Esophagus muscularis mucosa (tissue), 4 donors: ENCODE data around the gene PADI2. TPM values are rescaled to one million over a fixed set of nuclear protein-coding genes. Genes with fewer than 3 reads are reported as not detected.

Experiments used
- DNase-seq: peaks from one replicate; pipeline ENCODE4 v3.0.0-alpha.2; 2017; ENCODE audit errors: extremely low spot score
- H3K27ac ChIP-seq, 4 donors: fragments of 200-600 bp; sonication (generic); replicated peaks in 1 of 4; 1 replicate in 3 of 4; 2 replicates in 1 of 4; pipeline ENCODE4 v1.5.1; 2016 to 2019; ENCODE audit warnings: mild to moderate bottlenecking in 1 of 4
- H3K27me3 ChIP-seq, 4 donors: fragments of 200-600 bp; sonication (generic); one replicate each; pipeline versions ENCODE4 v1.5.1 to v1.6.0; 2016 to 2019
- H3K36me3 ChIP-seq, 4 donors: fragments of 200-600 bp; sonication (generic); one replicate each; pipeline ENCODE4 v1.5.1; 2016 to 2019
- H3K4me1 ChIP-seq, 4 donors: fragments of 200-600 bp; sonication (generic); one replicate each; pipeline ENCODE4 v1.5.1; 2016 to 2019
- H3K4me3 ChIP-seq, 4 donors: fragments of 200-600 bp; sonication (generic); 1 replicate in 2 of 4; 2 replicates in 2 of 4; pipeline ENCODE4 v1.5.1; 2016 to 2019; ENCODE audit warnings: mild to moderate bottlenecking in 4 of 4, moderate library complexity in 1 of 4
- H3K9me3 ChIP-seq, 4 donors: fragments of 200-600 bp; sonication (generic); 1 replicate in 3 of 4; 2 replicates in 1 of 4; pipeline ENCODE4 v1.5.1; 2016 to 2019
- CTCF ChIP-seq, 3 experiments: fragments of 200-600 bp in 2 of 3; fragments of 450-650 bp in 1 of 3; sonication (generic) in 2 of 3; IDR thresholded peaks; one replicate each; pipeline ENCODE4 v1.5.1; 2017 to 2019; ENCODE audit warnings: antibody characterized with exemption in 3 of 3, mild to moderate bottlenecking in 2 of 3, moderate library complexity in 1 of 3
- EP300 ChIP-seq: sonication (generic); formaldehyde crosslinking; IDR thresholded peaks from one replicate; pipeline ENCODE4 v1.6.1; 2017; ENCODE audit warnings: antibody characterized with exemption
- POLR2A ChIP-seq: fragments of 450-650 bp; IDR thresholded peaks from one replicate; pipeline ENCODE4 v1.6.1; 2017; ENCODE audit warnings: antibody characterized with exemption, moderate library complexity, mild to moderate bottlenecking, low read depth
- POLR2AphosphoS5 ChIP-seq, 2 donors: sonication (generic); formaldehyde crosslinking; IDR thresholded peaks; one replicate each; pipeline ENCODE4 v1.6.1; 2017; ENCODE audit warnings: antibody characterized with exemption in 2 of 2
- WGBS: methylation state at CpG from one replicate; pipeline ENCODE4 v1.1.5; 2018; 5-methylcytosine and 5-hydroxymethylcytosine counted together
- intact Hi-C: fragments of 100-400 bp; cut with DNase I; formaldehyde crosslinking; loops from one replicate; pipeline ENCODE4 v1.15.1; 2023
- total RNA-seq, 4 donors: library from RNA; depleted of rRNA; stranded (reverse); fragments of >200 nt; gene quantifications; one replicate each; pipeline versions ENCODE4 v1.1.0 to v1.2.1, GENCODE V29; 2016

Gene PADI2
- total RNA-seq, 4 donors from 2014 or later = 0.39 to 2.0 (median 0.65) TPM

DNA sequence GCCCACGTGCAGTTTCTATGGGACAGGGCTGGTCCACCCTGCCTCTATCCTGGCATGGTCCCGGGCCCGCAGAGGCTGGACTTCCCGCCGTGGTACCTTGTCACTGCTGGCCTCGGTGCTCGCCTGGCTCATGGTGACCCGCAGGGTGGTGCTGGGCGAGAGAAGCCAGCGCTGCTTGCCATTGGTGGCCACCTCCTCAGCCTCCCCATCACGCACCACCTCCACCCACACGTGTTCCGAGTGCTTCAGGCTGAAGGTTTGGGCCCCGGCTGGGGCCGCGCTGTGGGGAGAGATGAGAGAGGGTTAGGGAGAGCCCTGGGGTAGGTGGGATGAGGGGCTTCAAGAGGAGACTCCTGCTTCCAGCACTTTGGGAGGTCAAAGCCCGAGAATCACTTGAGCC, 14.5 kb downstream of the PADI2 start:
- Histone ChIP-seq H3K27me3 (peaks cover 0 to 17% (median 0%) of the 10 kb centered on the region in 4 donors), H3K4me3 (no peak overlapping the region), H3K27ac (no peak overlapping the region), H3K9me3 (no peaks in the 10 kb centered on the region), H3K4me1 (no peaks in the 10 kb centered on the region), H3K36me3 (no peaks in the 10 kb centered on the region)
- no peak for DNase-seq
- 93% methylated on average over 16 of the region's 17 CpGs for WGBS
- no peak for TF ChIP-seq POLR2AphosphoS5 (IDR thresholded peaks at IDR 0.05)
- intact Hi-C loops = no loop called here

DNA sequence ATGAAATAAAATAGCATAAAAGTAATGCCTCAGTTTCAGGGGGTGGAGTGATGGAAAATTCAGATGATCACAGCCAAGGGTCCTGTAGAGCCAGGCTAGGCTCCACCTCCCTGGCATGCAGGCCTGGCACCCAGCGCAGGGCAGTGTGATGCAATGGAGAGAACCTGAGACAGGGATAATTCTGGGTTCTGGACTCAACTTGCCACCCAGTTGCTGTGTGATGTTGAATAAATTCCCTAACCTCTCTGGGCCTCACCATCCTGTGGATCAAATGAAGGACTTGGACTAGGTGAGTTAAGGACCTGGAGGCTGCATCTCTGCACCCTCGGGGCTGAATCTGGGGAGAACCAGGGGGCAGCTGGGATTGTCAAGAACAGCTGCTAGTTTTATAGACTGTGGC, 17.0 kb downstream of the PADI2 start:
- WGBS = 60% methylated on average over 2 of the region's 2 CpGs
- Histone ChIP-seq H3K27ac (no peak overlapping the region), H3K9me3 (no peaks in the 10 kb centered on the region), H3K4me3 (no peak overlapping the region), H3K4me1 (peaks cover 0 to 15% (median 7%) of the 10 kb centered on the region in 4 donors), H3K36me3 (no peaks in the 10 kb centered on the region), H3K27me3 (peaks cover 0 to 13% (median 0%) of the 10 kb centered on the region in 4 donors)
- intact Hi-C loops = no loop called here
- no peak for DNase-seq
- TF ChIP-seq EP300 (no peak), POLR2A (no peak), POLR2AphosphoS5 (IDR thresholded peaks at IDR 0.05) (no peak), CTCF (IDR thresholded peaks at IDR 0.05) (no peak)

DNA sequence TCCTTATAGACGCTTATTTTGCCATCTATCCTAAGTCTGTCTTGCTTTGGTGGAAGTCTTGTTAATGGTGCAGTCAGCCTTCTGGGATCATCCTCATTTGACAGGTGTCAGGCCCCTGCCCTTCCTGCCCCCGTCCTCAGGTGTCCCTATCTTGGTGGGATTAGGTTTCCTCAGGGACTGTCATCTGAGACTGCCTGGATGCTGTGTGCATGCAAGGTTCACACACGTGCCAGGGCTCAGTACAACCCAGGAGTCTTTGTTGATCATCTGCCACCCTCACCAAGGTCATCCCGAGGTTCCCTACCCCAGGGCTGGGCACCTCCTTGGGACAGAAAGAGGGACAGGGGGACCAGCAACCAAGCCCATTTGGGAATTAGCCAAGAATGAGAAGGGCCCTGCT, 18.0 kb downstream of the PADI2 start:
- peaks cover 0 to 10% (median 0%) of the 10 kb centered on the region in 4 donors for H3K27me3 ChIP-seq
- H3K9me3 ChIP-seq = no peaks in the 10 kb centered on the region
- no peak for DNase-seq
- WGBS = 70% methylated on average over 4 of the region's 4 CpGs
- no peaks in the 10 kb centered on the region for H3K36me3 ChIP-seq
- no peak overlapping the region for H3K27ac ChIP-seq
- no peak for TF ChIP-seq EP300
- H3K4me3 ChIP-seq = no peak overlapping the region
- peaks cover 0 to 15% (median 7%) of the 10 kb centered on the region in 4 donors for H3K4me1 ChIP-seq
- intact Hi-C loops = no loop called here

GRCh38 chr1:17099616-17100340, 19.5 kb downstream of the PADI2 start:
- 79% methylated on average over 10 of the region's 10 CpGs for WGBS
- intact Hi-C loops = no loop called here
- peaks cover 0 to 4% (median 0%) of the 10 kb centered on the region in 4 donors for H3K27me3 ChIP-seq

DNA sequence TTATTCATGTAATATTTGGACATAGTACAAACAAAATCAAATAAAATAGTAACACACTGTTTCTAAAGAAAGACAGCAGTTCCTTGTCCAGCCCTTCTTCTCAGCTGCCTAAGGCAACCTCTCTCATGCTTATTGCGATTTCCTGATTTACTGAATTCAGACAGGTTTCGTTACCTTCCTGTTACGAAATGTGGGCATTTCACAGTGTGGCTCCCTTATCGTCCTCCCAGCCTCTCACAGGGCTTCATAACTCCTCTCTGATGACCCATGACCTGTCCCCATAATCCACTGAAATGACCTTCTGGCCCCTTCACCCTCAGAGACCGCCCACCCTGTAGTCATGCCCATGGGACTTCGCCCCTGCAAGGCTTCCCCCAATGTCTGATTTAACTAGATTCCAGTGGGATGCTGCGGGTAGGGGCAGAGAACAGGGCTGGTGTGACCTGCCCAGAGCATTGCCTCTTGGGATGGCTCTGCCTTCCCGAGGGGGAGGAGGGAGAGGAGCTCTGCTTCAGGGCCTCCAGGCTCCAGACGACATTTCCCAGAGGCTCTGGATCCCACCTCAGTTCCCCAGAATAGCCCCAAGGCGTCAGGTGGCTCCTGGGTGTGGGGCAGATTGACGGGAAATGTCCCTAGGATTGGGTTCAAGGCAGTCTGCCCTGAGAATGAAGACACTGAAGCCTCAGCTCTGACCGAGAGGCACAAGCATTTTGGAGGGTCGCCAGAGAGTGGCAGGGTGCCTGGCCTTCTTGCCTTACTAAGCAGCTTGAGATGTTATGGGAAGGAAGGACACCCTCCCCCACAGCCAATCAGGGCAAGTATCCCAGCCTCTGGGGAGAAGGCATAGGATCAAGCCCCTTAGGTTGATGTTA, 20.6 kb downstream of the PADI2 start:
- no peak overlapping the region for H3K4me3 ChIP-seq
- no peak for DNase-seq
- no peaks in the 10 kb centered on the region for H3K9me3 ChIP-seq
- H3K27ac ChIP-seq = no peak overlapping the region
- no peaks in the 10 kb centered on the region for H3K36me3 ChIP-seq
- intact Hi-C loops = no loop called here
- H3K4me1 ChIP-seq = peaks cover 0 to 15% (median 7%) of the 10 kb centered on the region in 4 donors
- WGBS = 58% methylated on average over 9 of the region's 13 CpGs
- no peak for TF ChIP-seq POLR2A
- TF ChIP-seq EP300 = no peak
- no peak for TF ChIP-seq POLR2AphosphoS5 (IDR thresholded peaks at IDR 0.05)
- TF ChIP-seq CTCF (IDR thresholded peaks at IDR 0.05) = no peak
- H3K27me3 ChIP-seq = peaks cover 0 to 4% (median 0%) of the 10 kb centered on the region in 4 donors

More at GRCh38 chr1:17099616-17100340, 19.5 kb downstream of the PADI2 start:
- Histone ChIP-seq H3K9me3 (no peaks in the 10 kb centered on the region), H3K36me3 (no peaks in the 10 kb centered on the region), H3K27ac (no peak overlapping the region), H3K4me1 (peaks cover 0 to 15% (median 7%) of the 10 kb centered on the region in 4 donors), H3K4me3 (no peak overlapping the region)
- no peak for DNase-seq
- no peak for TF ChIP-seq POLR2AphosphoS5 (IDR thresholded peaks at IDR 0.05)
- no peak for TF ChIP-seq EP300
- no peak for TF ChIP-seq CTCF (IDR thresholded peaks at IDR 0.05)
- TF ChIP-seq POLR2A = no peak
